ENCODE data around the gene POM121C.
"Not testable (repeated sequence)": the region's sequence is repeated elsewhere in the genome, so short reads cannot be mapped to it uniquely, and the experiment has no call there.

POM121C gene

GRCh38 chr7:75374519-75375317 is 111.4 kb downstream of the POM121C start:
- not testable (repeated sequence) for DNase-seq

GRCh38 chr7:75374144-75374518 is 112.0 kb downstream of the POM121C start:
- DNase-seq, result not testable (repeated sequence)

DNA sequence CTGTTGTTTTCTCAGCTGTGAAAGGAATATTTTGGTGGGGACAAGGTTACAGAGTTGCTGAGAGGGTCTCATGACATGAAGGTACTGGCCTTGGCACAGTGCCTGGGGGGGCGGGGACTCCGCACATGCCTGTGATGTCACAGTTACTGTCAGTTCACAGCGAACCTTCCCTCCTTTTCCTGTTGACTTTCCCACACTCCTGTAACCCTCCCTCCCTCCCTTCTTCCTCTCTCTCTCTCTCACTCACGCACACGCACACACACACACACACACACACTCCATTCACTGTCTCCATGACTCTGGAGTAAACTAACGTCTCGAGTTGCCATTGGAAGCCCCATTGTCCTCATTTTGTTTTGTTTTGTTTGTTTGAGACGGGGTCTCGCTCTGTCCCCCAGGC is 118.8 kb downstream of the POM121C start:
- not testable (repeated sequence) for DNase-seq

All from NCI-H82 (cell line).